HG02623 (cell line): ENCODE results near the gene ZRANB1.

Experiments used
- ATAC-seq: cut with Tn5 transposase; IDR thresholded peaks from one replicate; pipeline ENCODE4 v1.9.1; 2021; ENCODE audit warnings: moderate library complexity; ENCODE audit not compliant: unreplicated experiment

Gene ZRANB1

GRCh38 chr10:125017547-125018298, 75.8 kb downstream of the ZRANB1 start:
- ATAC-seq, result no peak

GRCh38 chr10:125018576-125019143, 76.7 kb downstream of the ZRANB1 start:
- no peak for ATAC-seq

- ATAC-seq, result no peak
Observed at GRCh38 chr10:125020386-125020785, 78.5 kb downstream of the ZRANB1 start.

- ATAC-seq, result no peak
Observed at GRCh38 chr10:125020871-125021270, 78.9 kb downstream of the ZRANB1 start.

- ATAC-seq, result no peak
Observed at GRCh38 chr10:125021686-125022344, 79.9 kb downstream of the ZRANB1 start.

GRCh38 chr10:125022671-125023070, 80.7 kb downstream of the ZRANB1 start:
- no peak for ATAC-seq

- no peak for ATAC-seq
Observed at GRCh38 chr10:125023255-125023654, 81.3 kb downstream of the ZRANB1 start.

GRCh38 chr10:125023862-125024496, 82.1 kb downstream of the ZRANB1 start:
- ATAC-seq, result no peak

- ATAC-seq, result no peak
Observed at GRCh38 chr10:125024497-125025234, 82.7 kb downstream of the ZRANB1 start.

- no peak for ATAC-seq
Observed at GRCh38 chr10:125025341-125025740, 83.4 kb downstream of the ZRANB1 start.

GRCh38 chr10:125026036-125026931, 84.4 kb downstream of the ZRANB1 start:
- ATAC-seq, result no peak

- ATAC-seq, result no peak
Observed at GRCh38 chr10:125026974-125027735, 85.2 kb downstream of the ZRANB1 start.

GRCh38 chr10:125027871-125028869, 86.2 kb downstream of the ZRANB1 start:
- no peak for ATAC-seq

GRCh38 chr10:125029584-125030242, 87.8 kb downstream of the ZRANB1 start:
- no peak for ATAC-seq

- ATAC-seq, result no peak
Observed at GRCh38 chr10:125030567-125031197, 88.8 kb downstream of the ZRANB1 start.

- ATAC-seq, result no peak
Observed at GRCh38 chr10:125032474-125033020, 90.6 kb downstream of the ZRANB1 start.
